GM13977 (cell line): ENCODE results near the gene CAPN1.
A peak's percentile ranks its signal among the peaks of the same experiment; 100 is the strongest.
"Not testable (repeated sequence)": the region's sequence is repeated elsewhere in the genome, so short reads cannot be mapped to it uniquely, and the experiment has no call there.

Experiments
- DNase-seq: peaks from one replicate; pipeline ENCODE4 v3.0.0; 2012; ENCODE audit warnings: low spot score
- CTCF ChIP-seq: IDR thresholded peaks from 2 replicates; pipeline ENCODE4 v1.5.1; 2012; ENCODE audit warnings: mild to moderate bottlenecking, control low read depth; ENCODE audit not compliant: insufficient read depth; ENCODE audit errors: extremely low read depth, missing control alignments
- in situ Hi-C: fragments of 300-500 bp; cut with MboI; formaldehyde crosslinking; loops from one replicate; pipeline ENCODE4 v1.12.0; 2022; ENCODE audit warnings: low sequenced_read_pairs, low pct_unique_long_range_greater_than_20kb, mixed read lengths, inconsistent platforms; ENCODE audit not compliant: unreplicated experiment

Gene CAPN1

GRCh38 chr11:65172600-65172999 is 9.1 kb upstream of the CAPN1 start:
- no peak for TF ChIP-seq CTCF
- in situ Hi-C loops = no loop called here

GRCh38 chr11:65174571-65175010 is 7.1 kb upstream of the CAPN1 start:
- in situ Hi-C loops, DNase-seq: not testable (repeated sequence)

More at GRCh38 chr11:65172600-65172999, 9.1 kb upstream of the CAPN1 start:
- no peak for DNase-seq

GRCh38 chr11:65180877-65181568 is 705 bp upstream of the CAPN1 start:
- DNase-seq = peak; percentile 83
- peak; percentile 93 for TF ChIP-seq CTCF
- in situ Hi-C loops = no loop called here

GRCh38 chr11:65182258-65183170 is 786 bp downstream of the CAPN1 start:
- in situ Hi-C loops = no loop called here

GRCh38 chr11:65183201-65183891 is 1.6 kb downstream of the CAPN1 start:
- in situ Hi-C loops = no loop called here
- TF ChIP-seq CTCF = no peak
- no peak for DNase-seq

More at GRCh38 chr11:65182258-65183170, 786 bp downstream of the CAPN1 start:
- no peak for TF ChIP-seq CTCF
- no peak for DNase-seq

GRCh38 chr11:65184146-65184545 is 2.4 kb downstream of the CAPN1 start:
- in situ Hi-C loops = no loop called here
- DNase-seq = no peak
- no peak for TF ChIP-seq CTCF
